ENCODE results near the gene CDRT15.

Gene CDRT15

GRCh38 chr17:14200354-14200753 lies 36.3 kb downstream of the CDRT15 start:
- no peak overlapping the region for H2AFZ ChIP-seq (ENCODE audit: low read depth, low read length, severe bottlenecking)
- no peak overlapping the region for H3K9ac ChIP-seq (ENCODE audit: low read length)
- H3F3A ChIP-seq (ENCODE audit: insufficient read depth) = no peaks in the 10 kb centered on the region
- H3K4me2 ChIP-seq (ENCODE audit: low read depth, low read length, poor library complexity, severe bottlenecking) = no peak overlapping the region
- H3K9me2 ChIP-seq (replicated peaks; ENCODE audit: insufficient read depth, low read length) = no peaks in the 10 kb centered on the region
- TF ChIP-seq EZH2phosphoT487 (conservative IDR thresholded peaks at IDR 0.05; ENCODE audit: low read length) = no peak
- no peak for TF ChIP-seq CTCF (IDR thresholded peaks at IDR 0.05; ENCODE audit: insufficient read depth, low read length, poor library complexity, severe bottlenecking)
- H3K27me3 ChIP-seq (ENCODE audit: low read length) = no peaks in the 10 kb centered on the region
- H3K79me2 ChIP-seq (ENCODE audit: insufficient read depth, low read length) = no peaks in the 10 kb centered on the region
- H4K20me1 ChIP-seq (ENCODE audit: low read depth, low read length) = no peaks in the 10 kb centered on the region
- H3K27ac ChIP-seq (ENCODE audit: low read depth, low read length) = no peak overlapping the region
- H3K9me3 ChIP-seq (ENCODE audit: insufficient read depth, low read length) = no peaks in the 10 kb centered on the region
- no peaks in the 10 kb centered on the region; the same call in 1 of the 2 replicates for H3K36me3 ChIP-seq (ENCODE audit: low read length)
- no peak overlapping the region for H3K4me3 ChIP-seq (ENCODE audit: insufficient read depth, low read length, poor library complexity, severe bottlenecking)

- H2AFZ ChIP-seq (ENCODE audit: low read depth, low read length, severe bottlenecking) = no peak overlapping the region
- H3K9ac ChIP-seq (ENCODE audit: low read length) = no peak overlapping the region
- no peak overlapping the region for H3K4me2 ChIP-seq (ENCODE audit: low read depth, low read length, poor library complexity, severe bottlenecking)
- H4K20me1 ChIP-seq (ENCODE audit: low read depth, low read length) = no peaks in the 10 kb centered on the region
- H3K9me2 ChIP-seq (replicated peaks; ENCODE audit: insufficient read depth, low read length) = no peaks in the 10 kb centered on the region
- H3K27ac ChIP-seq (ENCODE audit: low read depth, low read length) = no peak overlapping the region
- H3F3A ChIP-seq (ENCODE audit: insufficient read depth) = no peaks in the 10 kb centered on the region
- H3K4me3 ChIP-seq (ENCODE audit: insufficient read depth, low read length, poor library complexity, severe bottlenecking) = no peak overlapping the region
- TF ChIP-seq CTCF (IDR thresholded peaks at IDR 0.05; ENCODE audit: insufficient read depth, low read length, poor library complexity, severe bottlenecking) = no peak
- no peak for TF ChIP-seq EZH2phosphoT487 (conservative IDR thresholded peaks at IDR 0.05; ENCODE audit: low read length)
- no peaks in the 10 kb centered on the region for H3K9me3 ChIP-seq (ENCODE audit: insufficient read depth, low read length)
- H3K79me2 ChIP-seq (ENCODE audit: insufficient read depth, low read length) = no peaks in the 10 kb centered on the region
- H3K36me3 ChIP-seq (ENCODE audit: low read length) = no peaks in the 10 kb centered on the region; the same call in 1 of the 2 replicates
- H3K27me3 ChIP-seq (ENCODE audit: low read length) = no peaks in the 10 kb centered on the region
These were observed 37.1 kb downstream of the CDRT15 start for GRCh38 chr17:14199601-14200000.

GRCh38 chr17:14198575-14198974 lies 38.1 kb downstream of the CDRT15 start:
- Histone ChIP-seq H4K20me1 (ENCODE audit: low read depth, low read length) (no peaks in the 10 kb centered on the region), H3K27me3 (ENCODE audit: low read length) (no peaks in the 10 kb centered on the region), H3K9me3 (ENCODE audit: insufficient read depth, low read length) (no peaks in the 10 kb centered on the region), H3K27ac (ENCODE audit: low read depth, low read length) (no peak overlapping the region), H2AFZ (ENCODE audit: low read depth, low read length, severe bottlenecking) (no peak overlapping the region), H3F3A (ENCODE audit: insufficient read depth) (no peaks in the 10 kb centered on the region), H3K36me3 (ENCODE audit: low read length) (no peaks in the 10 kb centered on the region; the same call in 1 of the 2 replicates), H3K9me2 (replicated peaks; ENCODE audit: insufficient read depth, low read length) (no peaks in the 10 kb centered on the region), H3K4me2 (ENCODE audit: low read depth, low read length, poor library complexity, severe bottlenecking) (no peak overlapping the region), H3K79me2 (ENCODE audit: insufficient read depth, low read length) (no peaks in the 10 kb centered on the region), H3K4me3 (ENCODE audit: insufficient read depth, low read length, poor library complexity, severe bottlenecking) (no peak overlapping the region), H3K9ac (ENCODE audit: low read length) (no peak overlapping the region)
- TF ChIP-seq EZH2phosphoT487 (conservative IDR thresholded peaks at IDR 0.05; ENCODE audit: low read length) (no peak), CTCF (IDR thresholded peaks at IDR 0.05; ENCODE audit: insufficient read depth, low read length, poor library complexity, severe bottlenecking) (no peak)

All from SU-DHL-6 (cell line).